HG02981 (cell line): ENCODE data around the gene UMAD1.

ENCODE experiments used
- ATAC-seq: cut with Tn5 transposase; IDR thresholded peaks from one replicate; pipeline ENCODE4 v1.9.1; 2021; ENCODE audit warnings: mild to moderate bottlenecking, moderate library complexity; ENCODE audit not compliant: unreplicated experiment

Gene UMAD1

DNA sequence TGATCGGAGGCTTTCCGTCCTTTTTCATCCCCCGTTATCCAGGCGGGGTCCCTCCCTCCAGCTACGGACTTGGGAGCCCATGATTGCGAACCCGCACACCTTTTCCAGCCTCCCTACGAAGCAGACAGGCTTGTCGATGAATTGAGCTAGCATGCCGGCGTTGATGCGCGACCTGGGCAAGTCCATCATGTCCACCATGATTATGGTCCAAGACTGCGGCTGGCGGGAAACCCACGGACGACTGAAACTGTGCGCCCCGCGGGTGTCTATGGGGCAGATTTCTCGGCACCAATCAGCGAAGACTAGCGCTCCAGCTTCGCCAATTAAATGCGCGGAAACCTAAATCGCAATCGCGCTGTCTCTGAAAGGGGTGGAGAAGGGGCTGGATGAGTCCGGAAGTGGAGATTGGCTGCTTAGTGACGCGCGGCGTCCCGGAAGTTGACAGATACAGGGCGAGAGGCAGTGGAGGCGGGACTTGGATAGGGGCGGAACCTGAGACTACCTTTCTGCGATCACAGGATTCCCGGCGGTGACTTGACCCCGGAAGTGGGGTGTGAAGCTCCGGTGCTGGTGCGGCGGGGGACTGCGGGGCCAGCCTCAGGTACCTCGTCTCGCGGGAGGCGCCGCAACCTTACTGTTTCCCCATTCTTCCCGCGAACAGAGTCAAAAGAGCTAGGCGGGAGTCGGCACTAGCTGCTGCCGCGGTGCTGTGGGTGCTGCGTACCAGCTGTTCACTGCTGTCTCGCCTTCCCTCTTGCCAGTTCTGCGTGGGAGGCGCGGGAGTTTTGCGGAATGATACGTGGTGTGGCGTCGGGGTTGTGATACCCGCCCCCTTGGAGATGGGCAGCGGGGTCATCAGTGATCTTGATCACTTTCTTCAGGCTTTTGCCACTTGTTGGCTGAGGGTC is at the start of gene UMAD1:
Gene UMAD1, plus strand, starts transcription at position 532 of the 908 bp plus-strand sequence. CDS start 32,620 bp downstream, outside the sequence.
- ATAC-seq: peak; percentile 96

DNA sequence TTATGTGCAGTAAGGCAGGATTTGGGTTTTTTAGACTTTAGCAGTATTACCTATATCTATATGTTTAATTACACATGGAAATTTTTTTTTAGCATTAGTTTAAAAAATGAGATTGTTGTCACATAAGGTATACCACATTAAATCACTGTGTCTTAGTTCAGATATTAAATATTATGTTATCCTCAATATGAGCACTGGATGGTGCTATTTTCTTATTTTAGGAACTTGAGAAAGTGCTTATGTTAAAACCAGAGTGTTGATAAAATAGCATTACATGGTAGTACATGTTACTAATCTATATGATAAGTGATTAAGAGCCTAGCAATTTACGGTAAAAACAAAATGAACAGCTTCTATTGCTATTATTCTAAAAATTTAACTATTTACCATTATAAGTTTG is 45.1 kb upstream of the UMAD1 start:
- ATAC-seq: no peak

DNA sequence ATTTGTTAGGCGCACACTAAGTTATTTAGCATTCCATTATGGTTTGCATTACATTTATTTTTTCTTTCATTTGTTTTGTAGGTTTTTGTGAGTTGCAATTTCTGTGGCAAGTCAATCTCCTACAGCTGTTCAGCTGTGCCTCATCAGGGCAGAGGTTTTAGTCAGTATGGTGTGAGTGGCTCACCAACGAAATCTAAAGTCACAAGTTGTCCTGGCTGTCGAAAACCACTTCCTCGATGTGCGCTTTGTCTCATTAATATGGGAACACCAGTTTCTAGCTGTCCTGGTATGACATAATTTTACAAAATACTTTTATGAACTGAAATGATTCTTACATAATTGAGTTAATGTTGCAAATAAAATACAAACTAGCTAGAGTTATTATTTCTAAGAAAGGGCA is 44.4 kb upstream of the UMAD1 start:
- ATAC-seq: no peak

DNA sequence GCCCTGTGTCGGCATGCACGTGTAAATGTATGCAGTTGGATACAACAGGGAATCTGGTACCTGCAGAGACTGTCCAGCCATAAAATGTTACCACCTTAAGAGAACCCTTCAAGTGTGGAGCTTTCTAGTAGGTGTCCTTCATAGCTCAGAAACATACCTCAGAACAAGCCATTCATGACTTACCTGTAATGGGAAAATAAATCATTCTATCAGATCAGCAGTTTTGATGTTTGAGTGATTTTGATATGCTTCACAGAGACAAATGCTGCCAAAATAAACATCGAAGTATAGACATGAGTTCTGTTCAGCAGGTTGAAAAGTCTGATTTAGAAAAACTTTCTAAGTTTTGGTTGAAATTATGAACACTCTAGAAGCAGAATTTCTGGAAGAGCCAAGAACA is 33.5 kb upstream of the UMAD1 start:
- ATAC-seq: no peak

DNA sequence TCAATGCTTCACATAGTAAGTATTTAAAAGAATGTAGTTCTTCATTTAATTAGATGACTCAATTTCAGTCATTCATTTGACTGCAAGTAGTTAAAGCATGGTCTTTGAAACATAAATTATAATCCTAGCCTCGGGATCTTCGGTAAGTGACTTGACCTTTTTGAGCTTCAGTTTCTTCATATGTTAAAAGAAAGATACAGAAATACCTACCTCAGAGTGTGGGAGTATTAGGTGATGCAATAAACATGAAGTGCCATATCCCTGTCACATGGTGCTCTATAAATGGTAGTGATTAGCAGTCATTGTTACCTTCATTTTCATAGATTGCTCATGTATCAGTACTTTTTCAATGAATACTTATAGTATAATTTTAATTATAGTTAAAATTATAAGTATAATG is 31.2 kb upstream of the UMAD1 start:
- no peak for ATAC-seq

DNA sequence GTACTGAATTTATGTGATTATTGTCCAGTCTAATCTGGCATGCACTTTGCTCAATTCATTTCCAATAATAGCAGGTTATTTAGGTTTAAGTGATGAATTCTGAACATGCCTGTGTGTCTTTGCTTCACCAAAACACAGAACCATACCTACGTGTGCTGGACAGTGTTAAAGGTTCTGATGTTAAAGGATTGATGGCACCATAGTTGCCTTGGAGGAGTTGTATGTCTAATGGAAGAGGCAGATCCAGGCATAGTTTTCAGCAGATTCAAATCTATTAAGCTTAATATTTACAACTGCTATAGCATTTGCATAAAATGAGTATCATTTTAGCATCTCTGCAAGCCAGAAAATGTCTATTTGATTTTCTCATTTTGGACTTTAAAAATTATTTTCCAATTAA is 28.0 kb upstream of the UMAD1 start:
- ATAC-seq: no peak

DNA sequence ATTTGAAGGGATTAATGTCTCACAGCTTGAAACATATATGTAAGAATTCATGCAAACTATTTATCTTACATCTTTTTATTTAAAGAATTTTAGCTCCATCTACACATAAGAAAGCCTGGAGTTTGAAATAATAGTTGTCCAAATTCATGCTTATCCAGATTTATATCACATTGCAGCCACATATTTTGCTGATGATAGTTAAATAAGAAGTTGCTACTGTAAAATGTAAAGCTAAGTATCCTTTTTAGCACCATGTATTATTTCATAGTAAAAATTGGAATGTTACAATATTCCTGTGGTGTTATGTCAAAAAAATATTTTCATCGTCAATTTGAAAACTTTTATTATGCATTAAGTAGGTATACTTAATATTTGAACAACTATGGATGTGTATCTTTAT is 27.3 kb upstream of the UMAD1 start:
- no peak for ATAC-seq

DNA sequence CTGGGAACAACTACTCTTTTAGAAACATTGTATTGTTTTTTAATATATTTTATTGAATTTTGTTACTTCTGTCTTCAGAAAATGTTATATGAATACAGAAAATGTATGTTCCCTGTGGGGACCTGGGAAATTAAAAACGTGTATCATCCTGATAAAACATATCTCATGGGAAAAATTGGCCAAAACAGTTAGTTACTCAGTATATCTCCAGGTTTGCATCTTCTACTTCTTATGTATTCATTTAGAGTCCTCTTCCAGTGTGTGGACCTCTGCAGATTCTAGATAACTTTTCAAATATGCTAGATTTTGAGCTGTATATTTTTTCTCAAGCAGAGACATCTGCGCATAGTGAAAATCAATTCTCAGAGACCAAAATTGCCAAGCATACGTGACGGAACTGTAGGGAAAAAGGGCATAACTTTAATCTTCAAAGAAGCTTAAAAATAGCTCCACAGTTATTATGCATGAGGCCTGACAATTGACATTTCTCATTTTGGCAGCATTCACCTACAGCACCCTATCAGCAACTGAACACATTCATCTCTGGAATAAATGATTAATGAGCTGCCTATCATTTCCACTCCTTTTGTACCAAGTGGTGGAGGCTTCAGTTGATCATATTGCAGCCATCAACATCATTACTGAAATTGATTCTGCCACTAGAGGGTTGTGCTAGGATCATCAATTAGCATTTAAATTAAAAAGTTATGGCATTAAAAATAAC is 26.4 kb upstream of the UMAD1 start:
- ATAC-seq: no peak

DNA sequence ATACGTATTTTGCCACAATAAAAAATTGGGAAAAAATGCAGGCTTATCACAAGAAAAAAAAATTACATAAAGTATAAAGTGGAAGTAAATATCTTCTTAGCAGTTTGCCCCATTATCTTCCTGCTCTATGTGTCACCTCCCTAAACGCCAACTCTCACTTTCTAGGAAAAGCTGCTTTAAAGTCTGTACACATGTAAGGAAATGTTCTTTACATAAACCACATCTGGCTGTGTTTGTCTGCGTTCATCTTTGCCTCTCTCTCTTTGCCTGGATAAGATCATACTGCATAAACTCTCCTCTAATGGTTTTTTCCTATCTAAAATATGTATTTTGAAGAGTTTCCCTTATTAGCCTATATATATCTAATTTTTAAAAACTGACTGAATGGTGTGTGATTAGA is 23.0 kb upstream of the UMAD1 start:
- no peak for ATAC-seq

DNA sequence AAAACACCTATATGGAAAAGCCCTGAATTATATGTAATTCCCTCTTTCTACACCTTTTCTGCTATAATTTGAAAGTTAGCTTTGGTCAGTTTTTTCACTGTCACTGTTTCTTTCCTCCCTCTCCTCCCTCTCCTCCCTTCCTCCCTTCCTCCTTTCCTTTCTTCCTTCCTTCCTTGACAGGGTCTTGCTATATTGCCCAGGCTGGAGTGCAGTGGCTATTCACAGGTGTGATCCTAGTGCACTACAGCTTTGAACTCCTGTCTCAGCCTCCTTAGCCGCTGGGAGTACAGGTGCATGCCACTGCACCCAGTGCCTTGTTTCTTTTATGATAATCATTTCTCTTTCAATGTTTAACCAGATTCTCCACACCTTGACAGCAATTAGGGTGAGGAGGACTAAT is 22.1 kb upstream of the UMAD1 start:
- ATAC-seq: no peak

DNA sequence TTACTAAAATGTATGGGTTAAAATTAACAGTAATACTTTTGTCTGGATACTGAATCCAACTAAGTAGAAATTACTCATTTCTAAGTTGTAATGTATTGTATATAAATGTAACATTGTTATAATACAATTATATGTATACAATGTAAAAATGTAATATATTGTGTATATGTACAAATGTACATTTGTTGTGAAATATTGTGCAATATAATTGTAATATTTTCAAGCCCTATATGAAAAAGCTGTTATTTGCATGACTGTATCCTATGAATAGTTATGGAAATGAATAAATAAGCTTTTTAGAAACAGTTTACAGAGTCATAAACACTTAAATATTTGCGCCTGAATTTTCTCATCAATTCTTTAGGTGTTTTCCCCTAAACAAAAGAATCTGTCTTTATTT is 20.3 kb upstream of the UMAD1 start:
- no peak for ATAC-seq

DNA sequence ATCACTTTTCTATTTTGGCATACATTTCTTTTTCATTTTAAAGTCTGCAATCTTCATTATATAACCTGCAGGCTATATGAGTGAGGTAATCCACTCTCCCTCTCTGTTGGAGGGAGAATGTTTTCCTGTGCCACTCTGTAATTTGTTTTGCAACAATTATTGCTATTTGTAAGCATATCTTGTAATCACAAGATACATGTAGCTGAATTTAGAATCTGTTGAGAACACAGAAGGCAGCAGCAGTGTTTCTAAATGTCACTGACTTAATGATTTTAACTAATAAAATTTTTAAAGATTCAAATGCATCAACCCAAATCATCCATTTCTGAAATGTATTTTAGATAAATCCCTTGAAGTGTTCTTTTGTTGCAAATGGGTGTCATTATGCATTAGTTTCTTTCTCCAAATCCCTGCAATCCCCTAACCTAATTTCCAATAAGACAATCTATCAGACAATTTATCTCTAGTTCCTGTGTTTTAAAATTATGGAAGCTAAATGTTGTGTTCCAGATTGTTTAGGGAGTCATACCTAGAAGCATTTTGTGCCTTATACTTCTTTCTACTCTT is 19.8 kb upstream of the UMAD1 start:
- ATAC-seq: no peak

DNA sequence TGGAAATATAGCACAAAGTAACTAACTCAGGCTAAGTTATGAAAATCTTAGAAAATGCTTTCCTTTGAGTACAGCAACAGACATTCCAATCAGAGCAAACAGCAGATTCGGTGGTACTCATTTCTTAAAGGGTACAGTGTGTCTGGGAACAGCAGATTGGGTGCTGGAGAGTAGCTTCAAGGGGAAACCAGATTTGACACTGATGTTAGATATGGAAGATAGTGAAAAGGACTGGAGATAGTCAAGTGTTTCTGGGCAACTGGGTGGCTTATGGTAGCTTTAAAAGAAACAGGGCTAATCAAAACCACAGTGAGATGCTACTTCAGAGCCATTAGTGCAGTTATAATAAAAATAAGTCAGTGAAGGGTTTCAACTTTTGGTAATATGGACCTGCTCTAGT is 12.1 kb upstream of the UMAD1 start:
- ATAC-seq: no peak

DNA sequence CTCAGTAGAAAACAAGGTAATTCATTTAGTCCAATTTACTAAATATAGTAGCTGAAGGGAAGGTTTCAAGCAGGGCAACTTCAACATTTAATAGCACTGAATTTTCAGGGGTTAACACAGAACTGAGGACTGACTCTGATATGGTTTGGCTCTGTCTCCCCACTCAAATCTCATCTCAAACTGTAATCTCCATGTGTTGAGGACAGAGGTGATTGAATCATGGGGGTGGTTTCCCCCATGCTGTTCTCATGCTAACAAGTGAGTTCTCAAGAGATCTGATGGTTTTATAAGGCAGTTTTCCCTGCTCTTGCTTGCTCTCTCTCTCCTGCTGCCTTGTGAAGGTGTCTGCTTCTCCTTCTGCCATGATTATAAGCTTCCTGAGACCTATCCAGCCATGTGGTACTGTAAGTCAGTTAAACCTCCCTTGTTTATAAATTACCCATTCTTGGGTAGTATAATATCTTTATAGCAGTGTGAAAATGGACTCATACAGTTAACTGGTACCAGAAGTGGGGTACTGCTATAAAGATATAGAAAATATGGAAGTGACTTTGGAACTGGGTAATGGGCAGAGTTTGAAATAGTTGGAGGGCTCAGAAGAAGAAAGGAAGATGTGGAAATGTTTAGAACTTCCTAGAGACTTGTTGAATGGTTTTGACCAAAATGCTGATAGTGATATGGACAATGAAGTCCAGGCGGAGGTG is 9.8 kb upstream of the UMAD1 start:
- no peak for ATAC-seq

DNA sequence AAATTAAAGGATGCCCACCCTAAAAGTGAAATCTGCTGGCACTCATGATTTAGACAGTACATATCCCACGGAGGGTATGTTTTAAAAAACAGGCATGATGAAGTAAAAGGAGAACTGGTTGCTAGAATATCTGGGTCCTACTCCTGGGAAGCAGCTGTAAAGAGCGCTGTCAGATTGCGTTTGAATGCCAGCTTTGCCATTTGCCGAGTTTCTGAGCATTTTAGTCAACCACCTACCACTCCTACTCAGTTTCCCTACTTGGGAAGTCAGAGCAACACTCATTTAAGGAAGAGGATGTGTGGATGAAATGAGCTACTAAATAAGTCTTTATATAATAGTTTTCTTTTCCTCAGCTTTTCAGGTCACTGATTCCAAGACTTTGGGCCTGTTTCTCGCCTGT is 1.1 kb upstream of the UMAD1 start:
- no peak for ATAC-seq

DNA sequence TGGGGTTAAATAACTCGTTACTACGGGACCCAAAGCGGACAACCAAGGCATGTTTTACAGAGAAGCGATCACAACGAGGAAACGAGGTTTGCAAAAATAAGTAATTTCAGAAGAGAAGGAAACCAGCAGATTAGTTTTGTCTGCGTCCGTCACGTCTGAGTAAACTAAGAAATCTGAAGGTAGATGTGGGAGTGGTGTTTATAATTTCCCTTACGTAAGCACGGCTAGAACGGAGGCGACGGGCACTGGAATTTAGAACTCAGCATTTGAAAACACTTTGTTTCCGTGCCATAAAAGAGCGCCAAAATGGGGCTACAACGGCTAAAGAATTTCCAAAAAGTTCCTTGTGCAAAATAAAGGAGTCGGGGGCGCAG is 718 bp upstream of the UMAD1 start:
- ATAC-seq: no peak

DNA sequence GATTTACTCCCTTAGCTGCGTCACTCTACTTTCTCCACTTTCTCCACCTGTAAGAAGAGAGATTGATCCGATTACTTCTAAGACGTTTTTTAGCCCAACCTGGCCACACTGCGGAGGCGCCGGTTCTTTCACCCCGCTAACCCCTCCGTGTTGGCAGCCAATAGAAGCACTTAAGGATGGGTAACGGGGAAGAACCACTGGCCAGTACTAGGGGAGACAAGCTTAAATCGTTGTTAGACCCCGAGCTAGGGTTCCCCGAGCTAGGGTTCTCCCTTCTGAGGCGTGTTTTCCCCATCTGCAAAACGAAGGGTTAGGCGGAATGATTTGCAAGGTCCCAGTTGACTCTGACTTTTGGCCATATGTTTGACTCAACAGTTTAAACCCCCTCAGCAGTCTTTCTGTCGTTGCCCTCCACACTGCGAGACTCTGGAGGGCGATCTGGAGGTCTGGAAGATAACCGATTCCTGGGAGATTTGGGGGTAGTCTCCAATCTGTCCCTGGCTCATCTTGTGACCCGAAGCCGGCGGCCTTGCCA is 644 bp downstream of the UMAD1 start:
- peak; percentile 13 for ATAC-seq

DNA sequence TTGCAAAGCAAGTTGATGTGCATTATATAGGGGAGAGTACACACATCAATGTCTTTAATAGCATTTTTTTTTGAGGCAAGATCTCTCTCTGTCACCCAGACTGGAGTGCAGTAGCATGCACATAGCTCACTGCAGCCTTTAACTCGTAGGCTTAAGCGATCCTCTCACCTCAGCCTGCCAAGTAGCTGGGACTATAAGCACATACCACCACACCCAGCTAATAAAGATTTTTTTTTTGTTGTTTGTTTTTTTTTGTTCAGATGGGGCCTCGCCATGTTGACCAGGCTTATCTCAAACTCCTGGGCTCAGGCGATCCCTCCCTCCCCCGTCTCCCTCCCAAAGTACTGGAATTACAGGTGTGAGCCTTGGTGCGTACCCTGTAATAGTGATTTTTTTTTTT is 1.5 kb downstream of the UMAD1 start:
- ATAC-seq: no peak

DNA sequence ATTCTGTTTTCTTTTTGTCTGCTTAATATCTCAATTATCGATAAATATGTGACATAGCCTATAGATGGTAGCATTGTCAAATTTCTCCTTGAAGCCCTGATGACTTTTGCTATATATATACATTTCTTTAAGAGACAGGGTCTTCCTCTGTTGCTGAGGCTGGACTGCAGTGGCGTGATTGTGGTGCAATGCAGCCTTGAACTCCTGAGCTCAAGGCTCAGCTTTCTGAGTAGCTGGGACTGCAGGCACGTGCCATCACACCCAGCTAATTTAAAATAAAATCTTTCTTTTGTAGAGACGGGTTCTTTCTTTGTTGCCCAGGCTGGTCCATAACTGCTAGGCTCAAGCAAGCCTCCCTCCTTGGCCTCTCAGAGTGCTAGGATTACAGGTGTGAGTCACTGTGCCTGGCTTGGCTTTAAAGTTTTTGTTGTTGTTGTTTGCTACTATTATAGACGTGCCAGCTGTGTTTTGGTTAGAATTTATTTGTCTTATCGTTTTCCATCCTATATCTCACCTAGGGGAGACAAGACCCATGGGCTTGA is 7.0 kb downstream of the UMAD1 start:
- no peak for ATAC-seq

DNA sequence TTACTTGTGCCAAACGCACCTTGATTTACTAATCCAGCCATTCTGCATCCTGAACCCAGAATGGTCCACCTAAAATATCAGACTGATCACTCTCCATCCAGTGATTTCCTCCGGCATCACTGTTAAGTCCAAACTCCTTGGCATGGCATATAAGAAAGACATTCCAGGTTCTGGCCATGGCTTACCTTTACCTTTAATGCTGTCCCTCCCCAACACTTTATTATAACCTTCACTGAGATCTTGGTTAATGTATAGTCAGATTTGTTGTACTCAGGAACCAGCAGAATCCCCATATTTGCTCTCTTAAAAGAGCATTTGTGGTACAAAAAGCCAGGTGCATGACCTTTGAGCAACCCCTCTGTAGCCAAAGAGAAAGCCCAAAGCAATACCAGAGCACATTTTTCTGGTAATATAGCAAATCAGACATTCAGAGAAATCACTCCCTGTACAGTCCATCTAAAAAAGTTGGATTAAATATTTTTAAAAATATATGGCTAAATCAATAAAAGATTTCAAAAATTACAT is 10.2 kb downstream of the UMAD1 start:
- no peak for ATAC-seq

DNA sequence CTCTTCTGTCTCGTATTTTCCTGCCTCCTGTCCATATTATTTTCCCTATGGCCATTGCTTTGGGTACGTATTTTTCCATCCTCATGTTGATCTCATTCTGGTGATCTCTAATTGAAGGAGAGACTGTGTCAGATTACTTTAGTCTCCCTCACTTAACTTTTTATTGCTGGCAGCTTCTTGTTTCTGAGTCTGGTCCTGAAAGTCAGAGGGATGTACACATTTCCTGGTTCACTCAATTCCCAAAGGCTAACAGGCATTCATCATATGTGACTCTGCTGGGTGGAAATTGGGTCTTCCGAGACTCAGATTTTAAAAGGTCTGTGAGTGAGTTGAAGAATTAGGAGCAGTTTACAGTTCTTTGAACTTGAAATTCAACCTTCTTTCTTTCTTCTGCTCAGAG is 10.9 kb downstream of the UMAD1 start:
- ATAC-seq: no peak
